ENCODE results near the gene TAF1B. TPM values are rescaled to one million over a fixed set of nuclear protein-coding genes. Genes with fewer than 3 reads are reported as not detected.

TAF1B gene
- total and polyA plus RNA-seq, 2 donors from 2014 or later: 8.8 to 27.7 TPM

DNA sequence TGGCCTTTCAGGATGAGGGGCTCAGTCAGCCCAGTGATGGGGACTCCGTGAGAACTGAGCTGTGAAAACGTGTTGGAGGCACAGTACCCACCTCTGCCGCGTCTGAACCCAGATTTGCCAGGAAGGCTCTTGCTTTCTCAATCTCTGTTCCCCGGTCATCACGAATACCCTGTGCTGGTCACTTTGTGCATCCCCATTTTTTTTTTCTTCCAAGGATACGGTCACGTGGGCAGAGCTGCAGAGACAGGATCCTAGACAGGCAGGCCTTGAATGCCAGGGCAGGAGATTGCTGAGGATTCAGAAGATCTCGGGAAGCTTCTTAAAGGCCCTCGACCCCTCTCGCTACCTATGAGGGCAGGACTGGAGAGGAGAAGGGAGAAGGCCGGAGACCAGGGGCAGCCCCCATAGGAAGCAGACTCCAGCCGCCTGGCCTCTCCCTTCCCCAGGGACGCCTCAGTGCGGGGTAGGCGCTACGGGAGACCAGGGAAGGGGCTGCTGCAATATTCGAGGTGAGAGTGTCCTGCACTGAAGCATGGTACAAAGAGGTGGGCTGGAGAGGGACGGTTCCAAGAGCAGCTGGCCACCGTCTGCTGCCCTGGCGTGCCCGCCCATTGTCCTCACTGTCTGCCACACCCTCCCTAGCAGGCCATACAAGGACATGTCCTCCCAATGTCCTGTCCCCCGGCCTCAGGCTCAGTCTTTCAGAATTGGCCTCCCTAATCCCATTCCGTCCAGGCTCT lies 29.0 kb upstream of the TAF1B start:
- Histone ChIP-seq H3K9me3 (ENCODE audit: control insufficient read depth in 2 of 3, insufficient read depth in 1 of 3, low read length in 3 of 3) (no peaks in the 10 kb centered on the region), H3K9ac (ENCODE audit: low read length in 3 of 3) (peak overlapping the region in 1 of 3 donors; percentile 23), H3K36me3 (ENCODE audit: control insufficient read depth in 2 of 3, insufficient read depth in 3 of 3, low read length in 3 of 3) (no peaks in the 10 kb centered on the region), H3K27me3 (ENCODE audit: control insufficient read depth, insufficient read depth, low read length) (no peaks in the 10 kb centered on the region), H3K4me3 (ENCODE audit: low read length in 3 of 3) (peak overlapping the region in 2 of 3 donors; percentile 11 to 44), H3K4me1 (ENCODE audit: control insufficient read depth in 2 of 3, insufficient read depth in 2 of 3, low read depth in 1 of 3, low read length in 3 of 3) (peaks cover 0 to 4% (median 2%) of the 10 kb centered on the region in 3 donors), H3K27ac (ENCODE audit: low read depth in 2 of 2, low read length in 2 of 2) (no peak overlapping the region)
- intact Hi-C loops (cut with DNase I): loop anchor here (10.0 kb wide), 1 partner anchor 241 kb away; no protein-coding TSS in a partner anchor
- DNase-seq (peak in 1 of 5 donors; percentile 47), FAIRE-seq (no peak)
- no peak for TF ChIP-seq CTCF (IDR thresholded peaks at IDR 0.05; ENCODE audit: borderline replicate concordance, extremely low read depth, insufficient read depth)

DNA sequence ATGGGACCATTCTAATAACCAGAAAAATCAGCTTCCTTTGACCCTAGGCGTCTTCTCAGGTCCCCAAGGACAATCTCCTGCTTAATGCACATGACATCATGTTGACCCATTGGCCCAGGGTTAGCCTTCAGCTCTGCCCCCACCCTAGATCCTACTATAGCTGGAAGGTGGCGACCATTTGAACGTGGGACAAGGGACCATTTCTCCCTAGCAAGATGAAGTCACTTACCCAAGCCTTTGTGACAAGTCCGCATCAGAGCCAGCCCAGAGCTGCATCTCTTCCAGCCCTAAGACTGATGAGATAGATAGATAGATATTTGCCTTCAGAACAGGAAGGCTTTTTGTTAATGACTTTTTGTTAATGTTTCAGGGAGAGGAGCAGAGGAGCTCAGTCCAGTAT lies 28.2 kb upstream of the TAF1B start:
- no peak overlapping the region for H3K4me3 ChIP-seq (ENCODE audit: low read length in 3 of 3)
- TF ChIP-seq CTCF (IDR thresholded peaks at IDR 0.05; ENCODE audit: borderline replicate concordance, extremely low read depth, insufficient read depth): no peak
- peak in 1 of 5 donors; percentile 20 for DNase-seq
- peaks cover 0 to 4% (median 2%) of the 10 kb centered on the region in 3 donors for H3K4me1 ChIP-seq (ENCODE audit: control insufficient read depth in 2 of 3, insufficient read depth in 2 of 3, low read depth in 1 of 3, low read length in 3 of 3)
- no peak for FAIRE-seq
- intact Hi-C loops (cut with DNase I): loop anchor here (10.0 kb wide), 1 partner anchor 240 kb away; no protein-coding TSS in a partner anchor
- no peaks in the 10 kb centered on the region for H3K27me3 ChIP-seq (ENCODE audit: control insufficient read depth, insufficient read depth, low read length)
- H3K27ac ChIP-seq (ENCODE audit: low read depth in 2 of 2, low read length in 2 of 2): no peak overlapping the region
- no peaks in the 10 kb centered on the region for H3K9me3 ChIP-seq (ENCODE audit: control insufficient read depth in 2 of 3, insufficient read depth in 1 of 3, low read length in 3 of 3)
- no peak overlapping the region for H3K9ac ChIP-seq (ENCODE audit: low read length in 3 of 3)
- no peaks in the 10 kb centered on the region for H3K36me3 ChIP-seq (ENCODE audit: control insufficient read depth in 2 of 3, insufficient read depth in 3 of 3, low read length in 3 of 3)

DNA sequence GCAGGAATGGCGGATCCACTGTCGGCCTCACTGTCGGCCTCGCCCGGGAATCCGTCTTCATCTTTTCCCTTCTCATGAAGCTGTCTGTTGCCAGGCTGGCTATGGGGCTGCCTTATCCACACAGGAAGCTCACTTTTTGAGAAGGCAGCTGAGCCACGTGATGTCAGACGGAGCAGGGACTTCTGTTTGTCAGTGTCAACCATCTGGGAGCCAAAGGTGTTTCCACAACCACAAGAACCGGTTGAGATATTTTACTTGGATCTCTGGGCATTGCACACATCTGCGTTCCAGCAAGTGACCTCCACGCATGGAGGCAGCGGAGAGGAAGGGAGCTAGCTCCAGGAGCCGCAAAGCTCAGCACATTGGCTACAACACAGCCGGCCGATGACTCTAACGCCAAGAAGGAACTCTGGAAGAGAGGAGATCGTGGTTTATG lies 27.4 kb upstream of the TAF1B start:
- H3K9ac ChIP-seq (ENCODE audit: low read length in 3 of 3): no peak overlapping the region
- DNase-seq: peak in 3 of 5 donors; percentile 30 to 65 (median 31)
- intact Hi-C loops (cut with DNase I): loop anchor here (10.0 kb wide), 1 partner anchor 239 kb away; no protein-coding TSS in a partner anchor
- no peak overlapping the region for H3K4me3 ChIP-seq (ENCODE audit: low read length in 3 of 3)
- H3K36me3 ChIP-seq (ENCODE audit: control insufficient read depth in 2 of 3, insufficient read depth in 3 of 3, low read length in 3 of 3): no peaks in the 10 kb centered on the region
- H3K27ac ChIP-seq (ENCODE audit: low read depth in 2 of 2, low read length in 2 of 2): no peak overlapping the region
- no peak for FAIRE-seq
- no peaks in the 10 kb centered on the region for H3K27me3 ChIP-seq (ENCODE audit: control insufficient read depth, insufficient read depth, low read length)
- no peak for TF ChIP-seq CTCF (IDR thresholded peaks at IDR 0.05; ENCODE audit: borderline replicate concordance, extremely low read depth, insufficient read depth)
- no peaks in the 10 kb centered on the region for H3K9me3 ChIP-seq (ENCODE audit: control insufficient read depth in 2 of 3, insufficient read depth in 1 of 3, low read length in 3 of 3)
- H3K4me1 ChIP-seq (ENCODE audit: control insufficient read depth in 2 of 3, insufficient read depth in 2 of 3, low read depth in 1 of 3, low read length in 3 of 3): peaks cover 0 to 4% (median 2%) of the 10 kb centered on the region in 3 donors

All from kidney (tissue), 14 donors.